SH-SY5Y (cell line): ENCODE data around the gene WDR5.

Source experiments
- GATA2 ChIP-seq: IDR thresholded peaks from 2 replicates; pipeline ENCODE4 v1.6.1; 2011; ENCODE audit warnings: mild to moderate bottlenecking, low read depth, low read length
- GATA3 ChIP-seq: IDR thresholded peaks from 2 replicates; pipeline ENCODE4 v1.6.1; 2011; ENCODE audit warnings: low read depth, mild to moderate bottlenecking, low read length, moderate library complexity

Gene WDR5

GRCh38 chr9:134208981-134209725 lies 73.3 kb downstream of the WDR5 start:
- TF ChIP-seq GATA2 = no peak
- TF ChIP-seq GATA3 = no peak
